Measurements from ENCODE around the gene RPL4.

- TF ChIP-seq CTCF (IDR thresholded peaks at IDR 0.05; ENCODE audit: poor library complexity, severe bottlenecking) = peak; percentile 99
- TF ChIP-seq EZH2 (IDR thresholded peaks at IDR 0.05; ENCODE audit: borderline replicate concordance, insufficient read depth, low read length, poor library complexity, severe bottlenecking) = no peak
Observed at GRCh38 chr15:66497502-66498455, 6.9 kb downstream of the RPL4 start, which contains the start of gene SNAPC5.

Measured in neural cell (in vitro differentiated cells).